OCI-LY3 (cell line): ENCODE results near the gene CYBB.

Experiments
- H2AFZ ChIP-seq: fragments of 200-600, 300-600 bp; shearing (Covaris generic); 2 replicates; pipeline ENCODE4 v1.6.0; 2014; ENCODE audit warnings: antibody characterized with exemption, low read depth, low read length
- H3K27ac ChIP-seq: fragments of 200-600, 300-600 bp; sonication (generic); 2 replicates; pipeline ENCODE4 v1.5.1; 2014; ENCODE audit warnings: mild to moderate bottlenecking, low read length, moderate library complexity, mixed read lengths
- H3K27me3 ChIP-seq: fragments of 200-600, 300-600 bp; sonication (generic); 2 replicates; pipeline ENCODE4 v1.6.1; 2014; ENCODE audit warnings: low read depth, low read length, mixed read lengths
- H3K36me3 ChIP-seq: fragments of 200-600, 300-600 bp; sonication (generic); replicated peaks from 2 replicates; pipeline ENCODE3; 2014; ENCODE audit warnings: low read depth, low read length, mixed read lengths
- H3K4me1 ChIP-seq: fragments of 300-600, 200-600 bp; sonication (generic); 2 replicates; pipeline ENCODE4 v1.6.1; 2014; ENCODE audit warnings: low read length, mixed read lengths
- H3K4me2 ChIP-seq: fragments of 200-600, 300-600 bp; sonication (generic); 2 replicates; pipeline ENCODE4 v1.6.1; 2014; ENCODE audit warnings: low read length, mixed read lengths
- H3K4me3 ChIP-seq: fragments of 300-600, 200-600 bp; sonication (generic); 2 replicates; pipeline ENCODE4 v1.5.1; 2014; ENCODE audit warnings: antibody characterized with exemption, mild to moderate bottlenecking, low read length, moderate library complexity
- H3K79me2 ChIP-seq: fragments of 300-600, 200-600 bp; shearing (Covaris generic); 2 replicates; pipeline ENCODE4 v1.6.1; 2014; ENCODE audit warnings: mild to moderate bottlenecking, low read length, mixed read lengths
- H3K9ac ChIP-seq: fragments of 300-600, 200-600 bp; shearing (Covaris generic); 2 replicates; pipeline ENCODE4 v1.6.0; 2014; ENCODE audit warnings: mild to moderate bottlenecking, low read length, moderate library complexity
- H3K9me3 ChIP-seq: fragments of 200-600, 300-600 bp; shearing (Covaris generic); 2 replicates; pipeline ENCODE4 v1.6.1; 2014; ENCODE audit warnings: low read length, mixed read lengths; ENCODE audit not compliant: insufficient read depth
- H4K20me1 ChIP-seq: fragments of 200-600, 300-600 bp; sonication (generic); 2 replicates; pipeline ENCODE4 v1.6.1; 2016; ENCODE audit warnings: low read length, mixed read lengths; ENCODE audit not compliant: insufficient read depth
- CTCF ChIP-seq: fragments of 200-600, 300-600 bp; sonication (generic); IDR thresholded peaks from 2 replicates; pipeline ENCODE4 v1.5.1; 2014; ENCODE audit warnings: antibody characterized with exemption, low read length, low read depth
- EZH2phosphoT487 ChIP-seq: fragments of 200-600 bp; shearing (Covaris generic); IDR thresholded peaks from 2 replicates; pipeline ENCODE4 v1.6.1; 2018; ENCODE audit warnings: antibody characterized with exemption, mixed run types, low read depth

CYBB gene

GRCh38 chrX:37834937-37835336 lies 55.1 kb downstream of the CYBB start:
- Histone ChIP-seq H3K79me2 (no peaks in the 10 kb centered on the region), H4K20me1 (no peaks in the 10 kb centered on the region), H3K4me1 (peaks cover 10% of the 10 kb centered on the region), H3K27ac (no peak overlapping the region), H2AFZ (no peak overlapping the region), H3K4me2 (peak overlapping the region; percentile 36), H3K36me3 (no peaks in the 10 kb centered on the region), H3K27me3 (no peaks in the 10 kb centered on the region), H3K9ac (no peak overlapping the region), H3K4me3 (no peak overlapping the region), H3K9me3 (no peaks in the 10 kb centered on the region)
- TF ChIP-seq CTCF (no peak), EZH2phosphoT487 (no peak)

- Histone ChIP-seq H3K4me1 (no peaks in the 10 kb centered on the region), H3K4me2 (no peak overlapping the region), H4K20me1 (no peaks in the 10 kb centered on the region), H3K27ac (no peak overlapping the region), H3K79me2 (no peaks in the 10 kb centered on the region), H3K27me3 (no peaks in the 10 kb centered on the region), H2AFZ (no peak overlapping the region), H3K9ac (no peak overlapping the region), H3K9me3 (no peaks in the 10 kb centered on the region), H3K4me3 (no peak overlapping the region), H3K36me3 (no peaks in the 10 kb centered on the region)
- TF ChIP-seq CTCF (no peak), EZH2phosphoT487 (no peak)
Observed at GRCh38 chrX:37840931-37841330, 61.1 kb downstream of the CYBB start.

GRCh38 chrX:37844622-37845021 lies 64.8 kb downstream of the CYBB start:
- no peaks in the 10 kb centered on the region for H3K9me3 ChIP-seq
- H4K20me1 ChIP-seq, result no peaks in the 10 kb centered on the region
- no peaks in the 10 kb centered on the region for H3K79me2 ChIP-seq
- H2AFZ ChIP-seq, result no peak overlapping the region
- peaks cover 11% of the 10 kb centered on the region; the same call in 1 of the 2 replicates for H3K4me1 ChIP-seq
- no peaks in the 10 kb centered on the region for H3K36me3 ChIP-seq
- H3K4me3 ChIP-seq, result no peak overlapping the region
- H3K9ac ChIP-seq, result no peak overlapping the region
- H3K27ac ChIP-seq, result no peak overlapping the region
- no peaks in the 10 kb centered on the region for H3K27me3 ChIP-seq
- TF ChIP-seq CTCF (no peak), EZH2phosphoT487 (no peak)
- no peak overlapping the region for H3K4me2 ChIP-seq

GRCh38 chrX:37846141-37846540 lies 66.3 kb downstream of the CYBB start:
- Histone ChIP-seq H3K4me1 (peaks cover 11% of the 10 kb centered on the region; the same call in 1 of the 2 replicates), H3K9me3 (no peaks in the 10 kb centered on the region), H3K36me3 (no peaks in the 10 kb centered on the region), H3K9ac (no peak overlapping the region), H4K20me1 (no peaks in the 10 kb centered on the region), H3K27me3 (no peaks in the 10 kb centered on the region), H3K4me3 (peak overlapping the region; percentile 99; the same call in 1 of the 2 replicates), H3K27ac (no peak overlapping the region), H3K4me2 (peak overlapping the region; percentile 96), H2AFZ (no peak overlapping the region), H3K79me2 (no peaks in the 10 kb centered on the region)
- no peak for TF ChIP-seq CTCF
- TF ChIP-seq EZH2phosphoT487, result no peak
